Kidney capillary endothelial cell (primary cell): ENCODE results near the gene RAPGEF4.

Experiments used
- DNase-seq: peaks from one replicate; pipeline ENCODE4 v3.0.0-alpha.2; 2018; ENCODE audit warnings: low spot score

The RAPGEF4 gene

GRCh38 chr2:172943539-172943938 is 207.9 kb downstream of the RAPGEF4 start:
- DNase-seq: no peak

GRCh38 chr2:172944022-172944793 is 208.6 kb downstream of the RAPGEF4 start:
- DNase-seq: no peak

- DNase-seq: no peak
Observed at GRCh38 chr2:172944794-172945509, 209.3 kb downstream of the RAPGEF4 start.

- no peak for DNase-seq
Observed at GRCh38 chr2:172945510-172945850, 209.8 kb downstream of the RAPGEF4 start.

GRCh38 chr2:172947461-172948153 is 212.0 kb downstream of the RAPGEF4 start:
- no peak for DNase-seq

- DNase-seq: no peak
Observed at GRCh38 chr2:172949522-172949921, 213.9 kb downstream of the RAPGEF4 start.

- no peak for DNase-seq
Observed at GRCh38 chr2:172950565-172950964, 214.9 kb downstream of the RAPGEF4 start.

GRCh38 chr2:172951554-172951953 is 215.9 kb downstream of the RAPGEF4 start:
- DNase-seq: no peak

GRCh38 chr2:172953411-172953810 is 217.8 kb downstream of the RAPGEF4 start:
- no peak for DNase-seq

- no peak for DNase-seq
Observed at GRCh38 chr2:172953970-172954852, 218.6 kb downstream of the RAPGEF4 start.

- no peak for DNase-seq
Observed at GRCh38 chr2:172955587-172955986, 219.9 kb downstream of the RAPGEF4 start.

- no peak for DNase-seq
Observed at GRCh38 chr2:172957734-172958133, 222.1 kb downstream of the RAPGEF4 start.

GRCh38 chr2:172962082-172962481 is 226.4 kb downstream of the RAPGEF4 start:
- peak; percentile 52 for DNase-seq

GRCh38 chr2:172962824-172963223 is 227.2 kb downstream of the RAPGEF4 start:
- peak; percentile 95 for DNase-seq

GRCh38 chr2:172964511-172965139 is 229.0 kb downstream of the RAPGEF4 start:
- DNase-seq: no peak

GRCh38 chr2:172965433-172966212 is 230.0 kb downstream of the RAPGEF4 start:
- no peak for DNase-seq

- DNase-seq: no peak
Observed at GRCh38 chr2:172967036-172967982, 231.7 kb downstream of the RAPGEF4 start.

- DNase-seq: peak; percentile 94
Observed at GRCh38 chr2:172968061-172968469, 232.4 kb downstream of the RAPGEF4 start.

- DNase-seq: no peak
Observed at GRCh38 chr2:172969166-172969565, 233.5 kb downstream of the RAPGEF4 start.
